SK-N-SH (cell line): ENCODE measurements around the gene NEK7. TPM values are rescaled to one million over a fixed set of nuclear protein-coding genes. Genes with fewer than 3 reads are reported as not detected.

Experiments used
- CTCF ChIA-PET: fragments of 300-600, 350-600 bp; formaldehyde crosslinking; extraction: SDS; loops from one replicate; lab custom pipeline; 2021; lab: Yijun Ruan, JAX
- POLR2A ChIA-PET: fragments of 350-600 bp; sonication (Branson Sonifier 250); formaldehyde crosslinking; extraction: SDS; loops from one replicate; lab custom pipeline; 2020; ENCODE audit warnings: antibody characterized with exemption, inconsistent platforms; lab: Yijun Ruan, JAX
- DNase-seq: peaks from one replicate; pipeline ENCODE4 v3.0.0; 2012
- H2AFZ ChIP-seq: fragments of 200-600 bp; sonication (generic); 2 replicates; pipeline ENCODE4 v1.8.1; 2016; ENCODE audit warnings: antibody characterized with exemption, mild to moderate bottlenecking, low read depth
- H3F3A ChIP-seq: fragments of 200-600 bp; sonication (generic); replicated peaks from 2 replicates; pipeline ENCODE3; 2016; ENCODE audit warnings: antibody characterized with exemption, mild to moderate bottlenecking; ENCODE audit not compliant: insufficient read depth
- H3K27ac ChIP-seq, 2 experiments: fragments of 200-500 bp in 1 of 2; fragments of 200-600 bp in 1 of 2; sonication (Bioruptor generic) in 1 of 2; sonication (generic), shearing (Covaris generic) in 1 of 2; 2 replicates each; pipeline versions ENCODE4 v1.5.1 to v1.6.1; 2014 to 2016; ENCODE audit warnings: low read depth in 2 of 2, inconsistent platforms in 1 of 2, low read length in 1 of 2, mild to moderate bottlenecking in 1 of 2, mixed read lengths in 1 of 2
- H3K27me3 ChIP-seq: fragments of 200-600 bp; sonication (generic), shearing (Covaris generic); 2 replicates; pipeline ENCODE4 v1.6.1; 2016; ENCODE audit warnings: mixed run types; ENCODE audit not compliant: insufficient read depth
- H3K36me3 ChIP-seq, 2 experiments: fragments of 200-500 bp in 1 of 2; fragments of 200-600 bp in 1 of 2; sonication (Bioruptor generic) in 1 of 2; sonication (generic) in 1 of 2; replicated peaks in 1 of 2; 2 replicates each; pipeline versions ENCODE3 to v1.5.1; 2014 to 2016; ENCODE audit warnings: low read length in 1 of 2, mild to moderate bottlenecking in 1 of 2; ENCODE audit not compliant: insufficient read depth in 2 of 2, control insufficient read depth in 1 of 2
- H3K4me1 ChIP-seq, 2 experiments: fragments of 200-500 bp in 1 of 2; fragments of 200-600 bp in 1 of 2; sonication (Bioruptor generic) in 1 of 2; sonication (generic), shearing (Covaris generic) in 1 of 2; 2 replicates each; pipeline versions ENCODE4 v1.5.1 to v1.6.1; 2014 to 2016; ENCODE audit warnings: low read depth in 1 of 2, low read length in 1 of 2, mixed run types in 1 of 2; ENCODE audit not compliant: insufficient read depth in 2 of 2, control insufficient read depth in 1 of 2
- H3K4me2 ChIP-seq: fragments of 200-600 bp; sonication (generic), shearing (Covaris generic); 2 replicates; pipeline ENCODE4 v1.6.1; 2017; ENCODE audit warnings: mixed run types
- H3K4me3 ChIP-seq, 2 experiments: fragments of 200-500 bp in 1 of 2; fragments of 200-600 bp in 1 of 2; sonication (Bioruptor generic) in 1 of 2; sonication (generic), shearing (Covaris generic) in 1 of 2; 2 replicates each; pipeline versions ENCODE4 v1.5.1 to v1.8.1; 2014 to 2016; ENCODE audit warnings: low read depth in 2 of 2, inconsistent platforms in 1 of 2, low read length in 1 of 2, mild to moderate bottlenecking in 1 of 2, mixed read lengths in 1 of 2, moderate library complexity in 1 of 2
- H3K79me2 ChIP-seq: fragments of 200-600 bp; sonication (generic); 2 replicates; pipeline ENCODE4 v1.8.1; 2017; ENCODE audit warnings: mild to moderate bottlenecking; ENCODE audit not compliant: insufficient read depth
- H3K9ac ChIP-seq: fragments of 200-600 bp; sonication (generic); 2 replicates; pipeline ENCODE4 v1.6.1; 2017; ENCODE audit warnings: mixed run types
- H3K9me2 ChIP-seq: fragments of 200-600 bp; sonication (generic); 2 replicates; pipeline ENCODE4 v1.6.1; 2017; ENCODE audit warnings: mixed run types
- H3K9me3 ChIP-seq: fragments of 200-600 bp; sonication (generic); 2 replicates; pipeline ENCODE4 v1.6.1; 2017; ENCODE audit warnings: mixed run types, mild to moderate bottlenecking, moderate library complexity
- H4K20me1 ChIP-seq: fragments of 200-600 bp; sonication (generic); 2 replicates; pipeline ENCODE4 v1.6.1; 2017; ENCODE audit warnings: mild to moderate bottlenecking, mixed run types; ENCODE audit not compliant: insufficient read depth
- CTCF ChIP-seq: fragments of 200-600 bp; sonication (generic); IDR thresholded peaks from 2 replicates; pipeline ENCODE4 v1.6.1; 2017; ENCODE audit warnings: antibody characterized with exemption, mild to moderate bottlenecking, moderate library complexity
- EP300 ChIP-seq, 2 experiments: IDR thresholded peaks; 2 replicates each; pipeline versions ENCODE4 v1.4.0 to v1.6.1; 2012; ENCODE audit warnings: borderline replicate concordance in 1 of 2, low read depth in 1 of 2, low read length in 1 of 2
- FOSL2 ChIP-seq: IDR thresholded peaks from 2 replicates; pipeline ENCODE4 v1.4.0; 2012; ENCODE audit warnings: low read depth, mild to moderate bottlenecking, moderate library complexity, borderline replicate concordance
- FOXJ3 ChIP-seq: sonication (generic); formaldehyde crosslinking; IDR thresholded peaks from 2 replicates; pipeline ENCODE4 v1.5.1; 2020; ENCODE audit warnings: mild to moderate bottlenecking, missing genetic modification reagents
- GABPA ChIP-seq: IDR thresholded peaks from 2 replicates; pipeline ENCODE4 v1.4.0; 2012; ENCODE audit warnings: low read depth, mild to moderate bottlenecking
- GATA2 ChIP-seq: sonication (generic); formaldehyde crosslinking; IDR thresholded peaks from 2 replicates; pipeline ENCODE4 v1.5.0; 2020; ENCODE audit warnings: mild to moderate bottlenecking, missing genetic modification reagents
- IRF3 ChIP-seq: fragments of 150-350 bp; IDR thresholded peaks from 2 replicates; pipeline ENCODE4 v1.6.1; 2016; ENCODE audit warnings: mild to moderate bottlenecking, low read depth, low read length
- MAX ChIP-seq: IDR thresholded peaks from 2 replicates; pipeline ENCODE4 v1.4.0; 2012; ENCODE audit warnings: low read depth
- MEF2A ChIP-seq: IDR thresholded peaks from 2 replicates; pipeline ENCODE4 v1.4.0; 2012; ENCODE audit warnings: low read depth, borderline replicate concordance
- NFIC ChIP-seq: IDR thresholded peaks from 2 replicates; pipeline ENCODE4 v1.4.0; 2012; ENCODE audit warnings: borderline replicate concordance
- RFX5 ChIP-seq: IDR thresholded peaks from 2 replicates; pipeline ENCODE4 v1.6.1; 2012; ENCODE audit warnings: mild to moderate bottlenecking, improper control_type of control experiment, low read length
- RXRA ChIP-seq: IDR thresholded peaks from 2 replicates; pipeline ENCODE4 v1.4.0; 2012; ENCODE audit warnings: low read depth, mild to moderate bottlenecking, borderline replicate concordance
- SIN3A ChIP-seq: IDR thresholded peaks from 2 replicates; pipeline ENCODE4 v1.6.1; 2012; ENCODE audit warnings: low read depth, mild to moderate bottlenecking, low read length, moderate library complexity, borderline replicate concordance
- SMC3 ChIP-seq: IDR thresholded peaks from 2 replicates; pipeline ENCODE4 v1.6.1; 2012; ENCODE audit warnings: low read depth, low read length, improper control_type of control experiment
- USF1 ChIP-seq: IDR thresholded peaks from 2 replicates; pipeline ENCODE4 v1.4.0; 2012; ENCODE audit warnings: low read depth, borderline replicate concordance
- YY1 ChIP-seq: IDR thresholded peaks from 2 replicates; pipeline ENCODE4 v1.4.0; 2012; ENCODE audit warnings: low read depth, mild to moderate bottlenecking
- WGBS: methylation state at CpG from one replicate; pipeline ENCODE4 v1.1.6; 2017; ENCODE audit warnings: low lambda C conversion rate; 5-methylcytosine and 5-hydroxymethylcytosine counted together
- polyA plus RNA-seq, 3 experiments: library from polyadenylated mRNA; depleted of rRNA; stranded (reverse); fragments of >200 nt; gene quantifications; 2 replicates each; pipeline ENCODE4 v1.2.3, GENCODE V29; 2012

Gene NEK7
- polyA plus RNA-seq, 1 of the 3 experiments (the other 2 are of a cell fraction), result 85.8 TPM

- ChIA-PET CTCF (no interaction called here), POLR2A (no interaction called here)
- Histone ChIP-seq H3K36me3 (no peaks in the 10 kb centered on the region), H3K79me2 (no peaks in the 10 kb centered on the region), H3K9me2 (no peaks in the 10 kb centered on the region), H3K4me1 (peaks cover 5 to 9% of the 10 kb centered on the region in 2 experiments; a peak in 3 of 4 replicates), H2AFZ (no peak overlapping the region), H3K9ac (no peak overlapping the region), H3K9me3 (no peaks in the 10 kb centered on the region), H3K4me2 (no peak overlapping the region), H3K27me3 (no peaks in the 10 kb centered on the region), H3K27ac (no peak overlapping the region), H4K20me1 (no peaks in the 10 kb centered on the region), H3K4me3 (no peak overlapping the region), H3F3A (peaks cover 17% of the 10 kb centered on the region)
- 95% methylated on average over 1 of the region's 1 CpG for WGBS
- TF ChIP-seq USF1 (no peak), MAX (no peak), SMC3 (no peak), SIN3A (no peak), EP300 (IDR thresholded peaks at IDR 0.05; ENCODE audit: borderline replicate concordance in 1 of 2, low read depth in 1 of 2, low read length in 1 of 2) (no peak), YY1 (no peak), RFX5 (no peak), GABPA (no peak), RXRA (no peak), CTCF (no peak), NFIC (no peak), MEF2A (no peak), FOSL2 (no peak), FOXJ3 (CRISPR knock-in tag) (no peak), GATA2 (CRISPR knock-in tag) (no peak), IRF3 (no peak)
- no peak for DNase-seq
Measured at GRCh38 chr1:198108636-198109370, 48.0 kb upstream of the NEK7 start.
